Immature natural killer cell (primary cell): Measurements from ENCODE around the gene TRAPPC12. TPM values are rescaled to one million over a fixed set of nuclear protein-coding genes. Genes with fewer than 3 reads are reported as not detected.
A peak's percentile ranks its signal among the peaks of the same experiment; 100 is the strongest.

Experiments
- DNase-seq, 3 donors: peaks; one replicate each; pipeline ENCODE4 v3.0.0; 2022; ENCODE audit warnings: mixed read lengths in 1 of 3
- H3K27ac Mint-ChIP-seq, 6 donors: one replicate each; pipeline ENCODE4 v1.8.0; 2020; ENCODE audit warnings: mixed read lengths in 6 of 6, mild to moderate bottlenecking in 5 of 6, inconsistent platforms in 4 of 6, moderate library complexity in 3 of 6
- H3K27me3 Mint-ChIP-seq, 3 donors: one replicate each; pipeline ENCODE4 v1.8.0; 2020 to 2021; ENCODE audit warnings: low read depth in 3 of 3, mild to moderate bottlenecking in 3 of 3, mixed read lengths in 3 of 3, moderate library complexity in 3 of 3, inconsistent platforms in 1 of 3
- H3K36me3 Mint-ChIP-seq, 3 donors: one replicate each; pipeline ENCODE4 v1.8.0; 2020; ENCODE audit warnings: mixed read lengths in 3 of 3, inconsistent platforms in 2 of 3, mild to moderate bottlenecking in 2 of 3
- H3K4me1 Mint-ChIP-seq, 2 donors: one replicate each; pipeline ENCODE4 v1.8.0; 2020; ENCODE audit warnings: inconsistent platforms in 2 of 2, mild to moderate bottlenecking in 2 of 2, mixed read lengths in 2 of 2, moderate library complexity in 1 of 2
- H3K4me3 Mint-ChIP-seq, 5 donors: one replicate each; pipeline ENCODE4 v1.8.0; 2020; ENCODE audit warnings: mild to moderate bottlenecking in 5 of 5, mixed read lengths in 5 of 5, inconsistent platforms in 3 of 5, moderate library complexity in 3 of 5
- H3K9me3 Mint-ChIP-seq, 6 donors: one replicate each; pipeline ENCODE4 v1.8.0; 2020; ENCODE audit warnings: mild to moderate bottlenecking in 6 of 6, mixed read lengths in 6 of 6, inconsistent platforms in 4 of 6, moderate library complexity in 3 of 6
- polyA plus RNA-seq, 3 donors: library from polyadenylated mRNA; unstranded; fragments of 300-500 nt; fragmentation: Illumina TruSeq; gene quantifications; one replicate each; pipeline ENCODE4 v1.2.3, GENCODE V29; 2021

TRAPPC12 gene
- polyA plus RNA-seq, 3 donors from 2014 or later, result 14.4 to 41.4 (median 19.9) TPM

- H3K4me3 Mint-ChIP-seq, result no peak overlapping the region
- peaks cover 0 to 2% of the 10 kb centered on the region in 2 donors for H3K4me1 Mint-ChIP-seq
- H3K9me3 Mint-ChIP-seq, result no peaks in the 10 kb centered on the region
- no peak for DNase-seq
- H3K36me3 Mint-ChIP-seq, result peaks cover 3 to 14% (median 9%) of the 10 kb centered on the region in 3 donors
- H3K27ac Mint-ChIP-seq, result no peak overlapping the region
- H3K27me3 Mint-ChIP-seq, result no peaks in the 10 kb centered on the region
Observed at GRCh38 chr2:3481736-3482362, 102.4 kb downstream of the TRAPPC12 start.

DNA sequence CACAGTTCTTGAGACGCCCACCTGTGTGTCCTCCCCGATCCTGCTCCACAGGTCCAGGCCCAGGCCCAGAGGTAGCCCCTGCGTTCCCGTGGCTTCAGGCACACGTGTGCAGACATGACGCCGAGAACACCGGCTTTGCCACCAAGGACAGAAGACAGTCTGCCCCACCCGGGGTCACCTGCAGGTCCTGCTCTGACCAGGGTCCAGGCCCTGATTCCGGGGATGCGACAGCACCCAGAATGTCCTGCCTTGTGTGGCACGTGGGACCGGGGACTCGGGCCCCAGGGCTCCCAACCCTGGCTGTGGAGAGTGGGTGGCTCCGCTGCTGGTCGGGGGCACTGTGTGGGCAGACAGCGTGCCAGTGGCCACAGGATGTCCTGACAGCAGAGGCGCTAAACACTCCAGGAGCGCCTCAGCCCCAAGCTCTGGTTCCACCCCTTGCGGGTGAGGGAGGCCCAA lies 102.9 kb downstream of the TRAPPC12 start:
- Mint-ChIP-seq H3K4me3 (no peak overlapping the region), H3K27me3 (no peaks in the 10 kb centered on the region), H3K9me3 (no peaks in the 10 kb centered on the region), H3K4me1 (peaks cover 0 to 2% of the 10 kb centered on the region in 2 donors), H3K27ac (peak overlapping the region in 1 of 6 donors; percentile 17), H3K36me3 (peaks cover 2 to 14% (median 9%) of the 10 kb centered on the region in 3 donors)
- no peak for DNase-seq

DNA sequence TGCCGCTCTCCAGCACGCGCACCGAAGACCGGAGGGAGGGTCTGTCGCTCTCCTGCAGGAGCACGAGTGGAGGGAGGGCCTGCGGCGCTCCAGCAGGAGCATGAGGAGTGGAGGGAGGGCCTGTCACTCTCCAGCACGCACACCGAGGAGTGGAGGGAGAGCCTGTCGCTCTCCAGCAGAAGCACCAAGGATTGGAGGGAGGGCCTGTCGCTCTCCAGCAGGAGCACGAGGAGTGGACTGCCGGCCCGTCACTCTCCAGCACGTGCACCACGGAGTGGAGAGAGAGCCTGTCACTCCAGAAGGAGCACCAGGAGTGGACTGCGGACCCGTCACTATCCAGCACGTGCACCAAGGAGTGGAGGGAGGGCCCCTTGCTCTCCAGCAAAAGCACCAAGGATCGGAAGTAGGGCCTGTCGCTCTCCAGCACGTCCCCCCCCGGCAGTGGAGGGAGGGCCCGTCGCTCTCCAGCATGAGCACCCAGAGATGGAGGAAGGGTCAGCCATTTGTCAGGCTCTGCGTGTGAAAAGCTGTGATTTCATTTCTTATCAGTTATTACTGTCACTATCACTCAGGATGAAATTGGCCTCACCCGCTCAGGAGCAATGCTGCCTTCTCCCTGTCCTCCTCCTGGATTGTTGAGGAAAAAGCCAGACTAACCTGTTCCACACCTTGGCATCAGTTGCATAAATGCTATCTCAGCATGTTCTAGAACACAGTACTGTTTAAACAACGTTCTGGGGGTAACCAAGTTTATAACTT lies 103.9 kb downstream of the TRAPPC12 start:
- Mint-ChIP-seq H3K9me3 (no peaks in the 10 kb centered on the region), H3K27me3 (peaks cover 0 to 2% (median 0%) of the 10 kb centered on the region in 3 donors), H3K4me3 (peak overlapping the region in 3 of 5 donors; percentile 21 to 61 (median 40)), H3K4me1 (peaks cover 0 to 2% of the 10 kb centered on the region in 2 donors), H3K36me3 (peaks cover 0 to 10% (median 9%) of the 10 kb centered on the region in 3 donors), H3K27ac (no peak overlapping the region)
- peak in 2 of 3 donors; percentile 16 to 39 for DNase-seq

- peaks cover 0 to 2% of the 10 kb centered on the region in 2 donors for H3K4me1 Mint-ChIP-seq
- H3K27me3 Mint-ChIP-seq, result peaks cover 0 to 2% (median 0%) of the 10 kb centered on the region in 3 donors
- no peak for DNase-seq
- H3K9me3 Mint-ChIP-seq, result no peaks in the 10 kb centered on the region
- H3K27ac Mint-ChIP-seq, result peak overlapping the region in 1 of 6 donors; percentile 64
- H3K4me3 Mint-ChIP-seq, result peak overlapping the region in 1 of 5 donors; percentile 61
- H3K36me3 Mint-ChIP-seq, result peaks cover 0 to 10% (median 9%) of the 10 kb centered on the region in 3 donors
Observed at GRCh38 chr2:3483986-3484960, 104.8 kb downstream of the TRAPPC12 start.

- peaks cover 5 to 8% of the 10 kb centered on the region in 2 donors for H3K4me1 Mint-ChIP-seq
- peak overlapping the region in 1 of 6 donors; percentile 55 for H3K27ac Mint-ChIP-seq
- H3K27me3 Mint-ChIP-seq, result peaks cover 0 to 2% (median 0%) of the 10 kb centered on the region in 3 donors
- no peak overlapping the region for H3K4me3 Mint-ChIP-seq
- DNase-seq, result no peak
- peaks cover 0 to 8% (median 5%) of the 10 kb centered on the region in 3 donors for H3K36me3 Mint-ChIP-seq
- no peaks in the 10 kb centered on the region for H3K9me3 Mint-ChIP-seq
Observed at GRCh38 chr2:3485166-3485565, 105.7 kb downstream of the TRAPPC12 start.

DNA sequence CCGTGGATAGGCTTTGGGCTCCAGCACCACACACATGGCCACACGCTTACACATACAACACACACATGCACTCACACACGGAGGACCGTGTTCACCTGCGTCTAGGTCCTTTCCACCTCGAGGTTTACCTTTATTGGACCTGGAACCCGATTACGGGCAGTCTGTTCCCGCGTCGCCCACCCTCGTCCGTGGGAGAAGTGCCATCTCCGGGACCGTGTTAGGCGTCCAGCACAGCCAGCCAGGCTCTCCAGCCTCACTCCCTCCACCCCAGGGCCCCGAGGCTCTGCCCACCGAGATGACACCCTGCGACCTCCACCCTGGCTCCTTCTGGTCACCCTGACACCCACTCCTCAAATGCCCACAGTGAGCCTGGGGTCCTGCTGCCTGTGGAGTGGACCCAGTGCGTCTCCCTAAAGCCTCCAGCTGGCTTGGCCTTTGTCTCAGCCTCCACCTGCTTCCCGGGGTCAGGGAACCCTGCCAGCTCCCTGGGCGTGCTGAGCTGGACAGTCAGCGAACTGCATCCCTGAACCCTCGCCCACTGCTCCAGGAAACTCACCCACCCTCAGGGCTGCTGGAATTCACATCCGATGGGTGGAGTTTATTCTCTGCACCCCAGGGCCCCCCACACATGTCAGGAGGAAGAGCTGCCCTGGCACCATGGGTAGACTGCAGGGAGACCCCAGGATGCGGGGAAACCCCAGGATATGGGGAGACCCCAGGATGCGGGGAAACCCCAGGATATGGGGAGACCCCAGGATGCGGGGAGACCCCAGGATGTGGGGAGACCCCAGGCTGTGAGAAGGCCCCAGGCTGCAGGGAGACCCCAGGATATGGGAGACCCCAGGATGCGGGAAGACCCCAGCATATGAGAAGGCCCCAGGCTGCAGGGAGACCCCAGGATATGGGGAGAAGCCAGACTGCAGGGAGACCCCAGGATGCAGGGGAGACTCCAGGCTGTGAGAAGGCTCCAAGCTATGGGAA lies 106.8 kb downstream of the TRAPPC12 start:
- Mint-ChIP-seq H3K4me1 (peaks cover 15 to 20% of the 10 kb centered on the region in 2 donors), H3K36me3 (peaks cover 0 to 5% (median 4%) of the 10 kb centered on the region in 3 donors), H3K27ac (no peak overlapping the region), H3K4me3 (no peak overlapping the region), H3K27me3 (peaks cover 0 to 2% (median 0%) of the 10 kb centered on the region in 3 donors), H3K9me3 (no peaks in the 10 kb centered on the region)
- no peak for DNase-seq

GRCh38 chr2:3487028-3487425 lies 107.5 kb downstream of the TRAPPC12 start:
- Mint-ChIP-seq H3K9me3 (no peaks in the 10 kb centered on the region), H3K4me1 (peaks cover 22 to 27% of the 10 kb centered on the region in 2 donors), H3K27ac (no peak overlapping the region), H3K27me3 (peaks cover 0 to 2% (median 0%) of the 10 kb centered on the region in 3 donors), H3K4me3 (no peak overlapping the region), H3K36me3 (peaks cover 0 to 5% (median 4%) of the 10 kb centered on the region in 3 donors)
- DNase-seq, result no peak

GRCh38 chr2:3487432-3487831 lies 107.9 kb downstream of the TRAPPC12 start:
- Mint-ChIP-seq H3K9me3 (no peaks in the 10 kb centered on the region), H3K4me3 (no peak overlapping the region), H3K4me1 (peaks cover 23 to 28% of the 10 kb centered on the region in 2 donors), H3K27me3 (peaks cover 0 to 2% (median 0%) of the 10 kb centered on the region in 3 donors), H3K36me3 (peaks cover 0 to 5% (median 4%) of the 10 kb centered on the region in 3 donors), H3K27ac (no peak overlapping the region)
- DNase-seq, result no peak

DNA sequence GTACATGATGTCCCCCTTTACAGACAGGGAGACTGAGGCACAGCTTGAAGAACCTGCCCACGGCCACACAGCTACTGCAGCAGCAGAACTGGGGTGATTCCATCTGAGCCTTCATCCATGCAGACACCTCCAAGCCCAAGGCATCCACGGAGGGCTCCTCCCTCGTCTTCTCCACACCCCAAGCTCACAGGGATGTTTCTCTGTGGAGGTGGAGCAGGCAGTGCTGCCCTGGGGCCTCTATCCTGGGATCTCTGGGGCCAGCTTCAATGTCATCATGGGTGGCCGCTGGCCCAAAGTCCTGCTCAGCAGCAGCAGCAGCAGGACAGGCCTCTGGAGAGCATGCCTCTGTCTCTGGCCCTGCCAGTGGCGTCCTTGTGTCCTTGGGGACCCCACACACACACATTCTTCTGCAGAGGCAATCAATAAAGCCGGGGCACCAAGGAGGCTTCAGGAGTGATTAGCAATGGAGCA lies 108.6 kb downstream of the TRAPPC12 start:
- peaks cover 0 to 2% (median 0%) of the 10 kb centered on the region in 3 donors for H3K27me3 Mint-ChIP-seq
- H3K4me1 Mint-ChIP-seq, result peaks cover 23 to 28% of the 10 kb centered on the region in 2 donors
- DNase-seq, result no peak
- H3K9me3 Mint-ChIP-seq, result no peaks in the 10 kb centered on the region
- H3K4me3 Mint-ChIP-seq, result no peak overlapping the region
- H3K36me3 Mint-ChIP-seq, result peaks cover 0 to 5% (median 4%) of the 10 kb centered on the region in 3 donors
- H3K27ac Mint-ChIP-seq, result peak overlapping the region in 1 of 6 donors; percentile 36

DNA sequence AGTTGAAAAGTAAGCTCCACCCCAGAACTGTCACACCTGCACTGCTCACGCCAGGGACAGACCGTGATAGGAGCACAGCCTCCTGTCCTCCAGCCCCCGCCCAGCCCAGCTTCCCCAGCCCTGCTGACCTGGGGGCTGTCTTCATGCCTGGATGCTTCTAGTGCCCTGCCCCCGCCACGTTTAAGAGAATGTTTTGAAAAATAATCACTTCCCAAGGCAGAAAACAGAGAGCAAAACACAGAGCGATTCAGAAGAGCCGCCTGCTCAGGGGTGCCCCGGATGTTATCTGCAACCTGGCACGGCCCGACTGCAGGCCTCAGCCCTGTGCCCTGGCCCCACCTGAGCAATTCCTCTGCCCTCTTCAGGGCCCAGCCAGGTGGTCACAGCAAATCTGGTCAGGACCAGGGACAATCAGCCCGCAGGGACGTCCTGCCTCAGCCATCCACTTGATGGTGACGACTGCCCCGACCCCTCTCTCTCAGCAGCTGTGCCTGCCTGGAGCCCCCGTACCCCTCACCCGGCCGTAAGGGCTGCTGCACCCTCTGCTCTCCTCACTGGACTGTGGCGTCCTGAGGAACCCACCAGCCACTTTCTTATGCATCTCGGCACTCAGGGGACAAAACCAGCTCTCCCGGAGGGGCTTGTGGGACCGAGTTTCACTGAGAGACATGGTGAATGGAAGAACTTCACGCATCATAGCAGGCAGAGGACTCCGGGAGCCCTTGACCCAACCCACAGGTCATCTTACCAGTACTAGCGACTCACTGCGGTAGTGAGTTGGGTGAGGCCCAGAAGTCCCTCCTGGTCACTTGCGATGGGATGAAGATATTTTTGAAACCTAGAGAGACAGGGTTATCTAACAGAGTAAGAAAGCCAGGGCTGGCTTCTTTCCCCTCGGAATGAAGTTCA lies 109.6 kb downstream of the TRAPPC12 start:
- no peaks in the 10 kb centered on the region for H3K9me3 Mint-ChIP-seq
- no peak overlapping the region for H3K4me3 Mint-ChIP-seq
- no peak for DNase-seq
- H3K27me3 Mint-ChIP-seq, result peaks cover 0 to 2% (median 0%) of the 10 kb centered on the region in 3 donors
- H3K36me3 Mint-ChIP-seq, result peaks cover 0 to 5% (median 4%) of the 10 kb centered on the region in 3 donors
- peaks cover 21 to 28% of the 10 kb centered on the region in 2 donors for H3K4me1 Mint-ChIP-seq
- H3K27ac Mint-ChIP-seq, result peak overlapping the region in 1 of 6 donors; percentile 74

DNA sequence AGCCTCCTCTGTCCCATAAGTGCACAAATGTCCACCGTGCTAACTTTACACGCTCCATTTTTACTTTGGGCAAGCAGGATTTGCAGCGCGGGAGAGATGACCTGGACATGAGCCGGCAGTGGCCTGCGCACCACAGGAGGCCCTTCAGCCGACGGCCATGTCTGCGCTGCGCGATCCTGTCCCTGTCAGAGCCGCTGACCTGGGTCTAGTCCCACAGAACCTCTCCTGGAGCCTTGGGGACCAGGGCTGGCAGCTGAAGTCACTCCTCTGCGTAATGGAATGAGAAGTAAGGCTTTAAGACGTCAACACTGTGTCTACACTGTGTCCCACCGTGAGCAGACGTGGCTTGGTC lies 110.2 kb downstream of the TRAPPC12 start:
- peak overlapping the region in 1 of 6 donors; percentile 74 for H3K27ac Mint-ChIP-seq

More for the DNA sequence above, 110.2 kb downstream of the TRAPPC12 start:
- no peak for DNase-seq
- Mint-ChIP-seq H3K4me3 (no peak overlapping the region), H3K4me1 (peaks cover 21 to 28% of the 10 kb centered on the region in 2 donors), H3K9me3 (no peaks in the 10 kb centered on the region), H3K36me3 (peaks cover 0 to 5% (median 4%) of the 10 kb centered on the region in 3 donors), H3K27me3 (peaks cover 0 to 2% (median 0%) of the 10 kb centered on the region in 3 donors)
